ENCODE measurements around the gene ING4. TPM values are rescaled to one million over a fixed set of nuclear protein-coding genes. Genes with fewer than 3 reads are reported as not detected.

ING4 gene
- total RNA-seq, 4 donors from 2014 or later, result 43.2 to 63.8 (median 54.3) TPM

DNA sequence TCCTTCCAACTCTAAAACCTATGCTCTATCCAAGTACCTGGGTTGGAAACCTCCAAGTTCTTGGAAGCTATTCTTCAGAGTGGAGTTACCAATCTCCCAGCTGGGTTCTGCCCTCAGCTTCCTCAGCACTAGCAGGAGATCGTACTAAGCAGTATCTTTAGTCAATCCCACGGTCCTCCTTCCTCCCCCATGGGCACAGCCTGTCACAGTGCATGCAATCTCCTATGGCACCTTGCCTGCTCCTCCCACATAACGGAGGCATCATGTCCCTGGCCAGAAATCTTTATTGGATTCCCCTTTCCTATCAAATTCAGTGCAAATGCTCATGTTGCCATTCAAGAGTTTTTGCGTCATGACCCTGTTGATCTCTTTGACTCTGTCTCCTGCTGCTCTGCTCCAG lies 21.8 kb downstream of the ING4 start:
- ATAC-seq, result no peak
- Histone ChIP-seq H3K9me3 (no peaks in the 10 kb centered on the region), H3K36me3 (no peaks in the 10 kb centered on the region), H3K27me3 (no peaks in the 10 kb centered on the region), H3K27ac (no peak overlapping the region), H3K4me1 (no peaks in the 10 kb centered on the region), H3K4me3 (no peak overlapping the region)
- TF ChIP-seq POLR2A (IDR thresholded peaks at IDR 0.05), result no peak
- no peak for TF ChIP-seq POLR2AphosphoS5 (IDR thresholded peaks at IDR 0.05)
- TF ChIP-seq EP300 (IDR thresholded peaks at IDR 0.05), result no peak
- TF ChIP-seq, protein P1, sequence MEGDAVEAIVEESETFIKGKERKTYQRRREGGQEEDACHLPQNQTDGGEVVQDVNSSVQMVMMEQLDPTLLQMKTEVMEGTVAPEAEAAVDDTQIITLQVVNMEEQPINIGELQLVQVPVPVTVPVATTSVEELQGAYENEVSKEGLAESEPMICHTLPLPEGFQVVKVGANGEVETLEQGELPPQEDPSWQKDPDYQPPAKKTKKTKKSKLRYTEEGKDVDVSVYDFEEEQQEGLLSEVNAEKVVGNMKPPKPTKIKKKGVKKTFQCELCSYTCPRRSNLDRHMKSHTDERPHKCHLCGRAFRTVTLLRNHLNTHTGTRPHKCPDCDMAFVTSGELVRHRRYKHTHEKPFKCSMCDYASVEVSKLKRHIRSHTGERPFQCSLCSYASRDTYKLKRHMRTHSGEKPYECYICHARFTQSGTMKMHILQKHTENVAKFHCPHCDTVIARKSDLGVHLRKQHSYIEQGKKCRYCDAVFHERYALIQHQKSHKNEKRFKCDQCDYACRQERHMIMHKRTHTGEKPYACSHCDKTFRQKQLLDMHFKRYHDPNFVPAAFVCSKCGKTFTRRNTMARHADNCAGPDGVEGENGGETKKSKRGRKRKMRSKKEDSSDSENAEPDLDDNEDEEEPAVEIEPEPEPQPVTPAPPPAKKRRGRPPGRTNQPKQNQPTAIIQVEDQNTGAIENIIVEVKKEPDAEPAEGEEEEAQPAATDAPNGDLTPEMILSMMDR (IDR thresholded peaks at IDR 0.05), result no peak
- WGBS, 2 donors (ENCODE audit: low coverage in 1 of 2), result 74 to 77% methylated on average over 2 to 4 of the region's 4 CpGs

DNA sequence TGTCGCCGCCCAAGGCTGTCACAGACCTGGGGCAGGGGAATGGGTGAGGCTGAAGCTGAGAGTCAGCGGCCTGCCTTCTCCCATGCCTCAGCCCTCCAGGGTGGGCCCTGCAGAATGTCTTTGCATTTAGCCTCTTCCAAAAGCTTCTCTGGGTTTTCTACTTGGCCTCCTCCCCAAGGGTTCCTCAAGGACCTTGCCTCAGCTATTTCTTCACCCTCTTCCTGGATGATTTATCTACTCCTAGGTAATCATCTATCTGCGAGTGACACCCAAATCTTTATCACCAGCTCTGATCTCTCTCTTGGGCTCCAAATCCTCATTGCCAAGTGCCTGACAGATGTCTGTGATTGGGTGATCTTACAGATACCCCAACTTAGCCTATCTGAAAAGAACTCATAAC lies 22.4 kb downstream of the ING4 start:
- Histone ChIP-seq H3K4me1 (no peaks in the 10 kb centered on the region), H3K27me3 (no peaks in the 10 kb centered on the region), H3K27ac (no peak overlapping the region), H3K36me3 (no peaks in the 10 kb centered on the region), H3K9me3 (no peaks in the 10 kb centered on the region), H3K4me3 (no peak overlapping the region)
- WGBS, 2 donors (ENCODE audit: low coverage in 1 of 2), result 63 to 100% methylated on average over 1 of the region's 4 CpGs
- no peak for TF ChIP-seq POLR2A (IDR thresholded peaks at IDR 0.05)
- TF ChIP-seq EP300 (IDR thresholded peaks at IDR 0.05), result no peak
- no peak for TF ChIP-seq POLR2AphosphoS5 (IDR thresholded peaks at IDR 0.05)
- TF ChIP-seq, protein P1 (IDR thresholded peaks at IDR 0.05), result no peak
- ATAC-seq, result no peak

DNA sequence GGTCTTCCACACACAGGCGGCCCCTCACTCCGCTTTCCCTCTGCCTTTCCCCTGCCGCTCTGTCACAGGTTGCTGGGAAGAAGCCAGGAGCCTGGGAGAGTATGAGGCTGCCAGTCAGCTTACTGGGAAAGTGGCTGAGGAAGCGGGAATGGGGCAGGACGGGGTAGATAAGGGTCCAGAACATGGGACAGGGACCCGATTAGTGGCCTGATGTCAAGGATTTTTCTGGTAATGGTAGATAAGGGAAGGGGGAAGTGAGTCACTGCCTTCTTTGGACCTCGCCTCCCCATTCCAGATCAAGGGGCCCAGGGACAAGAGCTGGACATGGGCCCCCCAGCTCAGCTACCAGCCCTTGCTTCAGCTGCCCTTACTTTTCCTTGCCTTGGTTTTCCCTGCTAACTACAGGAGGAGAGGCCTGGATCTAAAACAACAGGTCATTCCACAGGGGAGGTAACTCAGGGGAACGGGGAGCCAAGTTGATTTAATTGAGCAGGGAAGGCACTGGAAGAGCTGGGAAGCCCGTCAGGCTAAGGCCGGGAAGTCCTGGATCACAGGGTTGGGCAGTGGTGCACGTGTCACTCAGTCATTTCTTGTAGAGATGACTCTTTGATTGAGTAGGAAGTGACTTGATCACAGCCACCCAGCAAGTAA lies 23.6 kb downstream of the ING4 start:
- TF ChIP-seq POLR2A (IDR thresholded peaks at IDR 0.05) (no peak), EP300 (IDR thresholded peaks at IDR 0.05) (no peak), POLR2AphosphoS5 (IDR thresholded peaks at IDR 0.05) (no peak)
- TF ChIP-seq, protein P1 (IDR thresholded peaks at IDR 0.05), result no peak
- H3K4me1 ChIP-seq, result no peaks in the 10 kb centered on the region
- no peaks in the 10 kb centered on the region for H3K9me3 ChIP-seq
- no peak for ATAC-seq
- H3K4me3 ChIP-seq, result no peak overlapping the region
- H3K27ac ChIP-seq, result no peak overlapping the region
- 60 to 69% methylated on average over 4 to 9 of the region's 11 CpGs for WGBS, 2 donors (ENCODE audit: low coverage in 1 of 2)
- peaks cover 7% of the 10 kb centered on the region for H3K27me3 ChIP-seq
- H3K36me3 ChIP-seq, result no peaks in the 10 kb centered on the region

DNA sequence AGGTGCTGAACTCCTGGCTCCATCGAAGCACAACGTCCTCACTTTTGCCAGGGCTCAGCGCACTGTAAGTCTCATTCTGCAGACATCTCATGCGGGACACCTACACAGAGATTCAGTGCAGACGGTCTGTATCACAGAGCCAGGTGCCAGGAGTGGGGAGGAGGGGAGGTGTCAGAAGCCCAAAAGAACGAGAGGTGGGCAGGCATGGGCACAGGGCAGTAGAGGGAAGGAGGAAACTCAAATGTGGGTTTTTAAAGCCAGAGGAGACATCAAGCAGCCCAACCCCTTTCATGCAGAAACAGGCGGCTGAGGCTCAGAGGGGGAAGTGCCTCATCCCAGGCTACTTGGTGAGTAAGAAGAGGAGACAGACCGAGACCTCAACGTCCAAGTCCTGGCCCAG lies 24.6 kb downstream of the ING4 start:
- Histone ChIP-seq H3K27me3 (peaks cover 17% of the 10 kb centered on the region), H3K4me1 (no peaks in the 10 kb centered on the region), H3K27ac (no peak overlapping the region), H3K9me3 (no peaks in the 10 kb centered on the region), H3K4me3 (no peak overlapping the region), H3K36me3 (no peaks in the 10 kb centered on the region)
- no peak for ATAC-seq
- TF ChIP-seq, protein P1 (IDR thresholded peaks at IDR 0.05), result no peak
- TF ChIP-seq POLR2A (IDR thresholded peaks at IDR 0.05) (no peak), POLR2AphosphoS5 (IDR thresholded peaks at IDR 0.05) (no peak), EP300 (IDR thresholded peaks at IDR 0.05) (no peak)
- 70 to 79% methylated on average over 5 to 6 of the region's 9 CpGs for WGBS, 2 donors (ENCODE audit: low coverage in 1 of 2)

DNA sequence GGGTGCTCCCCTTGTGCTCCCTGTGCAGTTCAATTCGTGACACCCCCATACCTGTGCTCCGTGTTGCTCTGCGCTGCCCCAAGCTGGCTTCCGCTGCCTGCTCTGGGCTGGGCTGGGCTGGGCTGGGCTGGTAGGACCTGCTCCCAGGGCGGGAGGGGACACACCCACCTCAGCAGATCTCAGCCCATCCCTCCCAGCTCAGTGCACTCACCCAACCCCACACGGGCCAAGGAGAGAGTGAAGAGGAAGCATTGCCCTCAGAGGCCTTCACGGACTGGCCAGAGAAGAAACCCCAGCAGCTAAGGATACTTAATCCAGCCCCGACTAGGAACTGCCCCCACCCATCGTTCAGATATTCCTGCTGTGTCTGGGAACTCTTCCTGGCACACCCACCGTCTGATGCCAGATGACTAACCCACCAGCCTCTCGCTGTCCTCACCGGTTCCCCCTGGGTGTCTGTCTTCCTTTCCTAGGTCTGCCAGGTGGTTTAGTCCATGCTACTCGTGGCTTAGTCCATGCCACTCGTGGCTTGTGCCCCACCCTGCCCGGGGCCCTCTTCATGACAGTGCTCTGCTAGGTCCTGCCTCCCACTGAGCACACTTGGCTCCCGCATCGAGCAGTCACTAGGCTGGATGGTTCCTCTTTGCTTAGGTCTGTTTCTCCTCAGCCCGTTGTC lies 26.9 kb downstream of the ING4 start, which contains the start of gene LPAR5:
TSS of gene LPAR5 (minus strand) at position 104 of the 676 bp plus-strand sequence. CDS start 14,711 bp downstream, outside the sequence.
- Histone ChIP-seq H3K9me3 (no peaks in the 10 kb centered on the region), H3K4me1 (peaks cover 0 to 4% (median 0%) of the 10 kb centered on the region in 3 donors), H3K4me3 (peak within 1 kb of the TSS in 1 of 2 donors; percentile 27), H3K27ac (peak within 1 kb of the TSS in 2 of 4 donors; percentile 43 to 47), H3K36me3 (no peaks in the 10 kb centered on the region), H3K27me3 (peaks cover 22% of the 10 kb centered on the region)
- 34 to 70% methylated on average over 3 to 5 of the region's 18 CpGs for WGBS, 2 donors (ENCODE audit: low coverage in 1 of 2)
- TF ChIP-seq POLR2A (IDR thresholded peaks at IDR 0.05), result no peak
- TF ChIP-seq, protein P1 (IDR thresholded peaks at IDR 0.05), result no peak
- no peak for TF ChIP-seq EP300 (IDR thresholded peaks at IDR 0.05)
- no peak for TF ChIP-seq POLR2AphosphoS5 (IDR thresholded peaks at IDR 0.05)
- ATAC-seq, result peak; percentile 61
